ENCODE measurements around the gene CHCHD6. TPM values are rescaled to one million over a fixed set of nuclear protein-coding genes. Genes with fewer than 3 reads are reported as not detected.

Gene CHCHD6
- polyA plus RNA-seq, 1 donor from 2014 or later: 102 TPM

DNA sequence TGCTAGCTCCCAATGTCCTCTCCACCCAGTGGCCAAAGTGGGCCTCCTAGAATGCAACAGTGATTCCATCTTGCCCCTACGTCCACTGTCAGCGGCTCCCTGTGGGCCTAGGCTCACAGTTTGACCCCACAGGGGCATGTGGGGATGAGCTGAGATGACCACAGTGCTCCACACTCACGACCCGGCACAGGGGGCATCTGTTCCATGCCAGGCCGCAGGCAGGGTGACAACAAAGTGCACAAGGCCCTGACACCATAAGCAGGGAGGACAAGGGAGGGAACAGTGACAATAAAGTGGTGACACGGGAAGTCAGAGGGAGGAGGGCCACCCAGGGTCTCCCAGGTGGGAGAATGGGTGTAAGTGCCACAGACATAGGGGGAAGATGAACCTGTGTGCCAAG, 273.8 kb downstream of the CHCHD6 start:
- Histone ChIP-seq H3K9me3 (ENCODE audit: low read length) (no peaks in the 10 kb centered on the region), H3K27me3 (ENCODE audit: insufficient read depth, low read depth, low read length) (peaks cover 2% of the 10 kb centered on the region), H2AFZ (ENCODE audit: low read depth, low read length) (no peak overlapping the region), H3F3A (ENCODE audit: insufficient read depth, low read length, poor library complexity, severe bottlenecking) (no peaks in the 10 kb centered on the region), H3K9ac (ENCODE audit: low read length) (no peak overlapping the region), H3K9me2 (ENCODE audit: insufficient read depth, low read length) (no peaks in the 10 kb centered on the region), H3K36me3 (ENCODE audit: insufficient read depth, low read length) (no peaks in the 10 kb centered on the region), H3K27ac (ENCODE audit: low read length) (no peak overlapping the region), H3K4me3 (ENCODE audit: low read length) (no peak overlapping the region), H3K79me2 (replicated peaks; ENCODE audit: insufficient read depth, low read length) (no peaks in the 10 kb centered on the region), H4K20me1 (ENCODE audit: insufficient read depth) (no peaks in the 10 kb centered on the region), H3K4me2 (ENCODE audit: low read length) (no peak overlapping the region)
- TF ChIP-seq REST (IDR thresholded peaks at IDR 0.05; ENCODE audit: borderline replicate concordance) (no peak), SMC3 (conservative IDR thresholded peaks at IDR 0.05; ENCODE audit: poor library complexity) (no peak), POLR2AphosphoS5 (IDR thresholded peaks at IDR 0.05) (no peak), CTCF (IDR thresholded peaks at IDR 0.05; ENCODE audit: poor library complexity, severe bottlenecking) (no peak), MXI1 (conservative IDR thresholded peaks at IDR 0.05; ENCODE audit: poor library complexity, severe bottlenecking) (no peak), EZH2 (IDR thresholded peaks at IDR 0.05; ENCODE audit: borderline replicate concordance, insufficient read depth, low read length, poor library complexity, severe bottlenecking) (no peak), EP300 (conservative IDR thresholded peaks at IDR 0.05; ENCODE audit: poor library complexity, severe bottlenecking) (no peak), RAD21 (conservative IDR thresholded peaks at IDR 0.05) (no peak), TAF1 (IDR thresholded peaks at IDR 0.05; ENCODE audit: low read depth) (no peak)

DNA sequence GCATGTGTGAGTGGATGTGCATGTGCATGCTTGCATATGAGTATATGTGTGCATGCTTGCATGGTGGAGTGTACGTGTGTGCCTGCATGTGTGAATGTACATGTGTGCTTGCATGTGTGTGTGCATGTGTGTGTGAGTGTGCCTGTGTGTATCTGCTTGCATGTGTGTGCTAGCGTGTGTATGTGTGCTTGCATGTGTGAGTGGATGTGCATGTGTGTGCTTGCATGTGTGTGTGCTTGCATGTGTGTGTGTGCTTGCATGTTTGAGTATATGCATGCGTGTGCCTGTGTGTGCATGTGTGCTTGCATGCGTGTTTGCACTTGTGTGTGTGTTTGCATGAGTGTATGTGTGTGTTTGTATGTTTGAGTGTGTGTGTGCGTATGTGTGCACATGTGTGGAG, 274.3 kb downstream of the CHCHD6 start:
- Histone ChIP-seq H3K4me2 (ENCODE audit: low read length) (no peak overlapping the region), H3K27ac (ENCODE audit: low read length) (no peak overlapping the region), H3K9ac (ENCODE audit: low read length) (no peak overlapping the region), H3K79me2 (replicated peaks; ENCODE audit: insufficient read depth, low read length) (no peaks in the 10 kb centered on the region), H3F3A (ENCODE audit: insufficient read depth, low read length, poor library complexity, severe bottlenecking) (no peaks in the 10 kb centered on the region), H3K4me3 (ENCODE audit: low read length) (no peak overlapping the region), H3K9me3 (ENCODE audit: low read length) (no peaks in the 10 kb centered on the region), H3K27me3 (ENCODE audit: insufficient read depth, low read depth, low read length) (peaks cover 2% of the 10 kb centered on the region), H4K20me1 (ENCODE audit: insufficient read depth) (no peaks in the 10 kb centered on the region), H3K9me2 (ENCODE audit: insufficient read depth, low read length) (no peaks in the 10 kb centered on the region), H3K36me3 (ENCODE audit: insufficient read depth, low read length) (no peaks in the 10 kb centered on the region), H2AFZ (ENCODE audit: low read depth, low read length) (no peak overlapping the region)
- no peak for TF ChIP-seq TAF1 (IDR thresholded peaks at IDR 0.05; ENCODE audit: low read depth)

All from neural cell (in vitro differentiated cells).